AG10803 (cell line): ENCODE data around the gene THBS4.

Experiments
- DNase-seq: peaks from one replicate; pipeline ENCODE4 v3.0.0; 2010; ENCODE audit warnings: low read depth
- H3K4me3 ChIP-seq: 2 replicates; pipeline ENCODE4 v1.5.1; 2011; ENCODE audit warnings: mild to moderate bottlenecking, low read length, control low read depth
- TF ChIP-seq, protein P1 (sequence below): conservative IDR thresholded peaks from 2 replicates; pipeline ENCODE4 v1.5.1; 2011; ENCODE audit warnings: mild to moderate bottlenecking, low read length, control low read depth, inconsistent platforms

The THBS4 gene

DNA sequence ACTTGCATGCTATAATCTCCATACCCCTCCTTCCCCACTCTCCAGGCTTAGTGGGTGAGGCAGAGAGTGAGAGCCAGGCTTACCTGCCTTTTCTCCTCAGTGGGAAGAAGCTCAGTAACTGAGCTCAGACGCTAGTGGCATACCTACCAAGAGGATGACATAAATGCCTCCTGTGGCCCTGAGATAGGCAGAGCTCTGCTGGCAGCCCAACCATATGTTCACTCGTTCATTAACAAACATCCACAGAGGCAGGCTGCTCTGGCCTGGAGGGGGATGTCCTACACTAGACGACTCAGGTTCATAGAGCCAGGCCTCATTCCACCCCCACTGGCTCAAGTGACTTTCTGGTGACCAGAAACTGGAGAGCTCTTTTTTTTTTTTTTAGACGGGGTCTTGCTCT lies 81.3 kb downstream of the THBS4 start:
- no peak for DNase-seq

DNA sequence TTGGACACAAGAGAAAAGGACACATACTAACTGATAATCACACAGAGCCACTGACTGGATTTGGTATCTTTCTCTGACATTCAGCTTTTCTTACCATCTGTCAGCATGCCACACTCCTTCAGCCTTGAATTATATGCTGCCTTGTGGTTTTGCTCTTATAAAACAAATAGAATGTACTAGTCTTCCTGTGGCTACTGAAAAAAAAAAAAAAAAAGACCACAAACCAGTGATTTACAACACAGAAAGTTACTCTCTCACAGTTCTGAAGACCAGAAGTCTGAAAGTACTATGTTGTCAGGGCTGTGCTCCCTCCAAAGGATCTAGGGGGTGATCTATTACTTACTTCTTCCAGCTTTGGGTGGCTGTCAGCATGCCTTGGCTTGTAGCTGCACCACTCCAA lies 82.3 kb downstream of the THBS4 start:
- TF ChIP-seq, protein P1, sequence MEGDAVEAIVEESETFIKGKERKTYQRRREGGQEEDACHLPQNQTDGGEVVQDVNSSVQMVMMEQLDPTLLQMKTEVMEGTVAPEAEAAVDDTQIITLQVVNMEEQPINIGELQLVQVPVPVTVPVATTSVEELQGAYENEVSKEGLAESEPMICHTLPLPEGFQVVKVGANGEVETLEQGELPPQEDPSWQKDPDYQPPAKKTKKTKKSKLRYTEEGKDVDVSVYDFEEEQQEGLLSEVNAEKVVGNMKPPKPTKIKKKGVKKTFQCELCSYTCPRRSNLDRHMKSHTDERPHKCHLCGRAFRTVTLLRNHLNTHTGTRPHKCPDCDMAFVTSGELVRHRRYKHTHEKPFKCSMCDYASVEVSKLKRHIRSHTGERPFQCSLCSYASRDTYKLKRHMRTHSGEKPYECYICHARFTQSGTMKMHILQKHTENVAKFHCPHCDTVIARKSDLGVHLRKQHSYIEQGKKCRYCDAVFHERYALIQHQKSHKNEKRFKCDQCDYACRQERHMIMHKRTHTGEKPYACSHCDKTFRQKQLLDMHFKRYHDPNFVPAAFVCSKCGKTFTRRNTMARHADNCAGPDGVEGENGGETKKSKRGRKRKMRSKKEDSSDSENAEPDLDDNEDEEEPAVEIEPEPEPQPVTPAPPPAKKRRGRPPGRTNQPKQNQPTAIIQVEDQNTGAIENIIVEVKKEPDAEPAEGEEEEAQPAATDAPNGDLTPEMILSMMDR = no peak
- no peak for DNase-seq
- H3K4me3 ChIP-seq = no peak overlapping the region

More for the DNA sequence above, 81.3 kb downstream of the THBS4 start:
- TF ChIP-seq, protein P1 = no peak
- H3K4me3 ChIP-seq = no peak overlapping the region

DNA sequence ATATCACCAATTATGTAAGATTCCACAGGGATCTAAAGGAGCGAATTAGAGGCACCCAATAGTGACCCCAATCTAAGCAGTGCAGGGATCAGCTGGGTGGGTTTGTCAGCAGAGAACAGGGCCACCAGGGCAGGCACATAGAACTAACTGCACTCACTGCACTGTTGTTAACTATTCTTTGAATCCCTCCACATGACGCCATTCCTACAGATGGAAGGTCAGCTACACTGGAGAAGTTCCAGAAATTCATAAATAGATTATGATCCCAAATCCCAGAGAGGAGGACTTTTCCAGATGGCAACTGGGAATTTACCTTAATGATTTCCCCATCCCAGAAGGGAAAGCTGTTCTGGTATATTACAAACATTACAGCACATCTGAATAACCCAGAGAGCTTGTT lies 84.2 kb downstream of the THBS4 start:
- no peak for DNase-seq

DNA sequence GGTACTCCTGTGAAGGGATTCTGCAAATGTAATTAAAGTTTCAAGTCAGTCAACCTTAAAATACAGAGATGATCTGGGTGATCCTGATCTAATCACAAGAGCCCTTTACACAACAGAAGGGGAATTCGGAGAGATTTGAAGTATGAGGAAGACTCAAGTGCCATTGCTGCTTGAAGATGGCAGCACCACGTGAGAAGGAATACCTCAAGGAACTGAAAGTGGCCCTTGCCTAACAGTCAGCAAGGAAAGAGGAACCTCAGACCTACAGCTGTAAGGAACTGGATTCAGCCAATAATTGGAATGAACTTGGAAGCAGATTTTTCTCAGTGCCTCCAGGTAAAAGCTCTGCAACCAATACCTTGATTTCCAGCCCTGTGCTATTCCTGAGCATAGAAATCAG lies 87.4 kb downstream of the THBS4 start:
- TF ChIP-seq, protein P1 = no peak
- DNase-seq = no peak
- no peak overlapping the region for H3K4me3 ChIP-seq

More for the DNA sequence above, 84.2 kb downstream of the THBS4 start:
- TF ChIP-seq, protein P1 = no peak
- H3K4me3 ChIP-seq = no peak overlapping the region

DNA sequence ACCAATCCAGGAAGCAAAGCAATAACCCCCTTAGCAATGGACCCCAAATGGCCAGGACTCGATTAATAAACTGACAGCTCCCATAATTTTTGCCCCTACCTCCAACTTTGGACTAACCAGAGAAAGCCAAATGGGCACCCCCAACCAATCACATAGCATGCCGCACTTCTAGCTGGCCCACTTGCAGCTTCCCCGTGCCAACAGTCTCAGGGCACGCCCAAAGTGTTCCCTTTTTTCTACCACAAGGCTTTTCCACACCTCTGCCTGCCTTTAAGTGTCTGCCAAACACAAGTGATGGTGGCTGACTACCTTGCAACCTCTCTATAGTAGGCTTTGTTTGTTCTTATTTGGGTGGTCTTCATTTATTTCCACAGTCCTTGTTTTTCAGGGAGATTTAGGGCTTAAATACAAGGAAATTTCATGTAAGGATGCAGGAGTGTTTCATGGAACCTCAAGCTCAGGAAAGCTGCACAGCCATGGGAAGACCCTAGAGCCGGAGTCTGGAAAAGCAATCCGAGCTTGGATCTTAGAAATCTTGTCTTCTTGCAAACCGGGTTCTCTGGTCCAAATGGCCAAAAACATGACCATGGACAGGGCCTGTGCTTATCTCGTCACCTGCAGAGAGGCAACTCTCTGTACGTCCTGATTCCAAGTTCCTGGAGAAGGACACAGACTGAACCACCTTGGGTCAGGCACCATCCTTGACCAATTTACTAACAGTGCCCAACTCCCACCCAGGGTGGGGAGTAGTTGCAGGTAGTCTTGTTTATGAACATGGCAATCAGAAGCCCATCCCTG lies 89.2 kb downstream of the THBS4 start:
- DNase-seq = no peak
- no peak overlapping the region for H3K4me3 ChIP-seq
- TF ChIP-seq, protein P1 = no peak

DNA sequence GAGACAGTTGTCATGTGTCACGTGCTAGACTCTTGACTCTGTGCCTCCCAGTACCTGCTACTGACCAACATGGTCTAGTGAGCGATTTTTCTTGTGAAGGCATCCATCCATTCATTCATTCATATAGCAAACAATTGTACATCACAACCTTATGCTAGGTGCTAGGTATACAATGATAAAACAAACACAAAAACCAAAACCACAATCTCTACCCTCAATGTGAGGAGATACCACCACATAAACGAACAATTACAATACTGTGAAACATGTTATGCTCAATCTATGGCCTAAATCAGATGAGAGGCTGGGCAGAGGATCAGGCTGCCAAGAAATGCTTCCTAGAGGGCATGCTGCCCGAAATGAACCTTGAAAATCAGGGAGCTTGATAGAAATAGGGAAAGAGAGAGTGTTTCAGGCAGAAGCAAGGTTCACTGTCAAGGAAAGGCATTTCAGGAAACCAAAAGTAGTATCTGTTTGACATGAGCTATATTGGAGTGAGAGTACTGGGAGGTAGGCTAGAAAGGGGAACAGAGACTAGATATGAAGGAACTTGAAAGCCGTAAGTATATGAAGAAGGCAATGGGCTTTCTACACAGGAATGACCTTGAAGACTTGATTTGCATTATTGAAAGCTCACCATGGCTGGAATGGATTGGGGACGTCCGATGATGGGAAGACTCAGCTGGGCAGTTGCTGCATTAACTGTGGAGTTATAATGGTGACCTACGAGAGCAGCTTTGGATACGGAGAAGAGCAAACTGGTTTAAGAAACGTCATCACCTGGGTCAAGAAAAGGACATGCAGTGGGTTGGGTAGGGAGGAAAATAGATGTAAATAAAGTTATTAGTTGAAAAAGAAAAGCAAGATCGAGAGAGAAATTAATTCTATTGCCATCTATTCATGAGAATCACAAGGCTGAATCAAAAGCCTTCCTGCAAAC lies 90.1 kb downstream of the THBS4 start:
- DNase-seq = no peak
- no peak overlapping the region for H3K4me3 ChIP-seq
- TF ChIP-seq, protein P1 = no peak
